PC-3 (cell line): ENCODE measurements around the gene PHYKPL. TPM values are rescaled to one million over a fixed set of nuclear protein-coding genes. Genes with fewer than 3 reads are reported as not detected.

Source experiments
- ATAC-seq: fragments of 200-7000 bp; cut with Tn5 transposase; 2 replicates; pipeline ENCODE4 v1.9.1; 2020; ENCODE audit warnings: mild to moderate bottlenecking, moderate library complexity
- BruUV-seq: library from RNA; stranded (reverse); fragments of 400-500 nt; replicated peaks from 2 replicates; lab custom pipeline; 2021; lab: Mats Ljungman, UMichigan
- CTCF ChIA-PET: fragments of 300-600 bp; sonication (Branson Sonifier 250); formaldehyde crosslinking; loops from one replicate; lab custom pipeline; 2022; ENCODE audit warnings: antibody characterized with exemption; lab: Charles Lee
- POLR2A ChIA-PET: fragments of 300-600 bp; sonication (Branson Sonifier 250); formaldehyde crosslinking; loops from one replicate; lab custom pipeline; 2022; ENCODE audit warnings: antibody characterized with exemption; ENCODE audit not compliant: unreplicated experiment; lab: Charles Lee
- DNase-seq: peaks from one replicate; pipeline ENCODE4 v3.0.0-alpha.2; 2015
- H2AFZ ChIP-seq: fragments of 300-600 bp; sonication (generic); 2 replicates; pipeline ENCODE4 v1.6.0; 2016; ENCODE audit warnings: antibody characterized with exemption, low read length
- H3F3A ChIP-seq: fragments of 300-600 bp; sonication (generic); one replicate; pipeline ENCODE4 v1.6.0; 2017; ENCODE audit warnings: antibody characterized with exemption, low read length, control low read depth, mild to moderate bottlenecking; ENCODE audit not compliant: unreplicated experiment
- H3K27ac ChIP-seq: fragments of 300-600 bp; sonication (generic); 2 replicates; pipeline ENCODE4 v1.5.1; 2016; ENCODE audit warnings: mild to moderate bottlenecking, low read length
- H3K27me3 ChIP-seq: fragments of 300-600 bp; sonication (generic); 2 replicates; pipeline ENCODE4 v1.6.1; 2016; ENCODE audit warnings: low read length, mixed read lengths
- H3K36me3 ChIP-seq: fragments of 300-600 bp; sonication (generic); 2 replicates; pipeline ENCODE4 v1.6.1; 2016; ENCODE audit warnings: low read depth, mixed run types, low read length, mixed read lengths
- H3K4me1 ChIP-seq: fragments of 300-600 bp; sonication (generic); 2 replicates; pipeline ENCODE4 v1.5.1; 2016; ENCODE audit warnings: low read length; ENCODE audit not compliant: insufficient read depth
- H3K4me2 ChIP-seq: fragments of 300-600 bp; sonication (generic); 2 replicates; pipeline ENCODE4 v1.6.0; 2016; ENCODE audit warnings: low read length
- H3K4me3 ChIP-seq: fragments of 300-600 bp; sonication (generic); 2 replicates; pipeline ENCODE4 v1.5.1; 2016; ENCODE audit warnings: mild to moderate bottlenecking, low read length, mixed read lengths
- H3K79me2 ChIP-seq: fragments of 300-600 bp; sonication (generic); 2 replicates; pipeline ENCODE4 v1.6.1; 2017; ENCODE audit warnings: low read length, mixed read lengths
- H3K9ac ChIP-seq: fragments of 300-600 bp; sonication (generic); 2 replicates; pipeline ENCODE4 v1.6.0; 2016; ENCODE audit warnings: mild to moderate bottlenecking, low read length
- H3K9me2 ChIP-seq: fragments of 300-600 bp; sonication (generic); replicated peaks from 2 replicates; pipeline ENCODE4 v1.6.1; 2016; ENCODE audit warnings: mixed run types, low read length, mixed read lengths
- H3K9me3 ChIP-seq: fragments of 300-600 bp; sonication (generic); 2 replicates; pipeline ENCODE4 v1.6.1; 2016; ENCODE audit warnings: low read length, mixed read lengths
- H4K20me1 ChIP-seq: fragments of 300-600 bp; sonication (generic); 2 replicates; pipeline ENCODE4 v1.6.1; 2016; ENCODE audit warnings: low read length, mixed read lengths
- EZH2 ChIP-seq: fragments of 300-600 bp; sonication (generic); IDR thresholded peaks from one replicate; pipeline ENCODE4 v1.6.1; 2017; ENCODE audit warnings: antibody characterized with exemption, mild to moderate bottlenecking, low read length; ENCODE audit not compliant: unreplicated experiment
- EZH2phosphoT487 ChIP-seq: fragments of 300-600 bp; sonication (generic); IDR thresholded peaks from 2 replicates; pipeline ENCODE4 v1.6.1; 2018; ENCODE audit warnings: mild to moderate bottlenecking, antibody characterized with exemption, low read length, borderline replicate concordance
- intact Hi-C: fragments of 100-400 bp; cut with micrococcal nuclease; formaldehyde crosslinking; loops from 2 replicates; pipeline ENCODE4 v1.9.0; 2023
- total RNA-seq: library from RNA; depleted of rRNA; stranded (reverse); fragments of >200 nt; gene quantifications from 2 replicates; pipeline ENCODE4 v1.2.3, GENCODE V29; 2014
- TF ChIP-seq, protein P1 (sequence below): fragments of 300-600 bp; sonication (generic); conservative IDR thresholded peaks from 2 replicates; pipeline ENCODE4 v1.5.1; 2017; ENCODE audit warnings: antibody characterized with exemption, low read depth, mild to moderate bottlenecking, low read length

PHYKPL gene
- total RNA-seq, 1 experiment from 2014 or later = 31.2 TPM

DNA sequence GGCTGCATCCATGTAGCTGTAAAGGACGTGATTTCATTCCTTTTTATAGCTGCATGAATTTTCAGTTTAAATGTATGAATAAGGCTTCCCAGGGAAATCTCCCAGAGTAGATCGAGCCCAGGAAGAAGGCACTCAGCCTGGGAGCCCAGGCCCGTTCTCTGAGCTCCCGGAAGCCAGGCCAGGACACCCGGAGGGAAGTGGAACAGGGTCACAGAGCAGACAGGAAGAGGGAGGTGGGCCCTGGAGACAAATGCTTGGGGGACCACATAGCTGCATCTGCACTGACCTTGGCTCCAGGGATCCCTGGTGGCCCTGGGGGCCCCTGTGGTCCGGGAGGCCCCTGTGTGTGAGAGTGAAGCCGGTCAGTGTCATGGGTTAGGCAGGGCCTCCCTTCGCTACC is 19.7 kb upstream of the PHYKPL start:
- no peaks in the 10 kb centered on the region for H3K36me3 ChIP-seq
- H2AFZ ChIP-seq = no peak overlapping the region
- H3K9me2 ChIP-seq = no peaks in the 10 kb centered on the region
- H3K4me3 ChIP-seq = no peak overlapping the region
- H3K27me3 ChIP-seq = no peaks in the 10 kb centered on the region
- H4K20me1 ChIP-seq = no peaks in the 10 kb centered on the region
- H3F3A ChIP-seq = no peaks in the 10 kb centered on the region
- ChIA-PET POLR2A (no interaction called here), CTCF (no interaction called here)
- TF ChIP-seq, protein P1, sequence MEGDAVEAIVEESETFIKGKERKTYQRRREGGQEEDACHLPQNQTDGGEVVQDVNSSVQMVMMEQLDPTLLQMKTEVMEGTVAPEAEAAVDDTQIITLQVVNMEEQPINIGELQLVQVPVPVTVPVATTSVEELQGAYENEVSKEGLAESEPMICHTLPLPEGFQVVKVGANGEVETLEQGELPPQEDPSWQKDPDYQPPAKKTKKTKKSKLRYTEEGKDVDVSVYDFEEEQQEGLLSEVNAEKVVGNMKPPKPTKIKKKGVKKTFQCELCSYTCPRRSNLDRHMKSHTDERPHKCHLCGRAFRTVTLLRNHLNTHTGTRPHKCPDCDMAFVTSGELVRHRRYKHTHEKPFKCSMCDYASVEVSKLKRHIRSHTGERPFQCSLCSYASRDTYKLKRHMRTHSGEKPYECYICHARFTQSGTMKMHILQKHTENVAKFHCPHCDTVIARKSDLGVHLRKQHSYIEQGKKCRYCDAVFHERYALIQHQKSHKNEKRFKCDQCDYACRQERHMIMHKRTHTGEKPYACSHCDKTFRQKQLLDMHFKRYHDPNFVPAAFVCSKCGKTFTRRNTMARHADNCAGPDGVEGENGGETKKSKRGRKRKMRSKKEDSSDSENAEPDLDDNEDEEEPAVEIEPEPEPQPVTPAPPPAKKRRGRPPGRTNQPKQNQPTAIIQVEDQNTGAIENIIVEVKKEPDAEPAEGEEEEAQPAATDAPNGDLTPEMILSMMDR = no peak
- no peak for TF ChIP-seq EZH2
- TF ChIP-seq EZH2phosphoT487 = no peak
- DNase-seq (no peak), ATAC-seq (no peak)
- no TSS peak for BruUV-seq
- no peak overlapping the region for H3K9ac ChIP-seq
- no peak overlapping the region for H3K4me2 ChIP-seq
- H3K27ac ChIP-seq = no peak overlapping the region
- intact Hi-C loops = no loop called here
- no peaks in the 10 kb centered on the region for H3K4me1 ChIP-seq
- no peaks in the 10 kb centered on the region for H3K9me3 ChIP-seq
- no peaks in the 10 kb centered on the region for H3K79me2 ChIP-seq

DNA sequence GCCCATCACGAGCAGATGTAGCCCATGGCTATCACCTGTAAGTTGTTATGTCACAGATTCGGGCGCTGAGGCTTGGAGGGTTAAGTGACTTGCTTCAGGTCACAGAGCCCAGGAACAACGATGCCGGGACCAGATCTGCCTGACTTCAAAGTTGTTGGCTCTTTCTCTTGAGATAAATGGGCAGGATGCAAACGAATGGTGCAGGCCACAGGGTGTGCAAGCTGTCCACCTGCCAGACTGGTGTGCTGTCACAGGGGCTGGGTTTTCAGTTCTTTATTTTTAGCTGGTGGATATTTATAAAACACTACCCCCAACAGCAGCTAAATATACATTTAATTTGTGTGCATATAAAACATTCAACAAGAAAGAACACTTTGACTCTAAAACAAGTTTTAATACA is 17.7 kb upstream of the PHYKPL start:
- no peaks in the 10 kb centered on the region for H4K20me1 ChIP-seq
- TF ChIP-seq, protein P1 = no peak
- no peak for TF ChIP-seq EZH2
- TF ChIP-seq EZH2phosphoT487 = no peak
- BruUV-seq = no TSS peak
- no peaks in the 10 kb centered on the region for H3K4me1 ChIP-seq
- POLR2A ChIA-PET = no interaction called here
- no peak overlapping the region for H3K27ac ChIP-seq
- no peak for ATAC-seq
- no peak for DNase-seq
- no peak overlapping the region for H3K4me2 ChIP-seq
- H3F3A ChIP-seq = no peaks in the 10 kb centered on the region
- no peaks in the 10 kb centered on the region for H3K9me2 ChIP-seq
- H3K79me2 ChIP-seq = no peaks in the 10 kb centered on the region
- intact Hi-C loops = no loop called here
- no peaks in the 10 kb centered on the region for H3K9me3 ChIP-seq
- CTCF ChIA-PET = no interaction called here
- no peaks in the 10 kb centered on the region for H3K27me3 ChIP-seq
- H3K36me3 ChIP-seq = no peaks in the 10 kb centered on the region
- no peak overlapping the region for H3K4me3 ChIP-seq
- no peak overlapping the region for H3K9ac ChIP-seq
- no peak overlapping the region for H2AFZ ChIP-seq

DNA sequence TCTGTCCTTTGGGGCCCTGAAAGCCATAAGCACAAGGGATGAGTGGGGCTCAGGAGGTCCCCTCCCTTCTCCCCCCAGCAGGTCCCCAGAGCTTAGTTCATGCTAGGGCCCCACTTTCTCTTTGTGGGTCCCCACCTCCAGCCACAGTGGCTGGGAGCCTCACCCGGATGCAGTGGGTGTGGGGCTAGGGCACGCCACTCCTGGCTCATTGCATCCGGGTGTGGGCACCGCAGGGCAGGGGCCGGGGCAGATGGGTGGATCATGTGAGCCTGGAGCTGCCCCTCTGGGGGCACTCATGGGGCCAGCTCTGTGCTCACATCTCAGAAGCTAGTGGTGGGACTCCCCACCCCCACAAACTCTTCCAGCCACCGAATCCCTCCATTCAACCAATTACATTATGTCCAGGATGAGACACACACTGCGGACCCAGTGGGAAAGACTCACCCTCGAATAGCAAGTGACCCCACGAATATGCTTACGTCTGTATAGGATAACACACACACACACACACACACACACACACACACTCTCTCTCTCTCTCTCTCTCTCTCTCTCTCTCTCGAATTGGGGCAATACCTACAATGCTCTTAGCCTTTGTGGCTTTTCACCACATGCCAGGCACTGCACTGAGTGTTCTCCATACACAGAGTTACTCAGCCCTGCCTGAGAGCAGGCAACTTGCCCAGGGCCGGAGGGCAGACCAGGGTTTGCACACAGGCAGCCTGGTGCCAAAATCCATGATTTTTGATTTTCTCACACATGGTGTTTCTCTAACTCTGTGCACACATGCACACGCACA is 16.8 kb upstream of the PHYKPL start:
- DNase-seq = peak; percentile 59

More for the DNA sequence above, 16.8 kb upstream of the PHYKPL start:
- no TSS peak for BruUV-seq
- Histone ChIP-seq H3K9me3 (no peaks in the 10 kb centered on the region), H3F3A (no peaks in the 10 kb centered on the region), H3K27ac (no peak overlapping the region), H3K9me2 (no peaks in the 10 kb centered on the region), H2AFZ (no peak overlapping the region), H3K36me3 (no peaks in the 10 kb centered on the region), H3K4me1 (no peaks in the 10 kb centered on the region), H3K4me2 (no peak overlapping the region), H3K9ac (no peak overlapping the region), H3K4me3 (no peak overlapping the region), H3K79me2 (no peaks in the 10 kb centered on the region), H4K20me1 (no peaks in the 10 kb centered on the region), H3K27me3 (no peaks in the 10 kb centered on the region)
- peak; percentile 45; the same call in 1 of the 2 replicates for ATAC-seq
- TF ChIP-seq EZH2 (no peak), EZH2phosphoT487 (no peak)
- TF ChIP-seq, protein P1 = no peak
- CTCF ChIA-PET = no interaction called here
- intact Hi-C loops = no loop called here
- POLR2A ChIA-PET = no interaction called here
